HepG2 (cell line): ENCODE measurements around the gene AHSA1. TPM values are rescaled to one million over a fixed set of nuclear protein-coding genes. Genes with fewer than 3 reads are reported as not detected.
A peak's percentile ranks its signal among the peaks of the same experiment; 100 is the strongest.

Experiments
- ARNT ChIP-seq: fragments of 450-650 bp; IDR thresholded peaks from 2 replicates; pipeline ENCODE4 v1.6.1; 2017
- CEBPG ChIP-seq: IDR thresholded peaks from 2 replicates; pipeline ENCODE4 v1.6.1; 2016
- ELF4 ChIP-seq: sonication (generic); formaldehyde crosslinking; IDR thresholded peaks from 2 replicates; pipeline ENCODE4 v1.5.0; 2020; ENCODE audit warnings: missing genetic modification reagents, mild to moderate bottlenecking, moderate library complexity, borderline replicate concordance
- GZF1 ChIP-seq: sonication (generic); formaldehyde crosslinking; IDR thresholded peaks from 2 replicates; pipeline ENCODE4 v1.5.1; 2020; ENCODE audit warnings: mild to moderate bottlenecking, missing genetic modification reagents
- HNF4G ChIP-seq, 2 experiments: sonication (generic) in 1 of 2; formaldehyde crosslinking in 1 of 2; IDR thresholded peaks; 2 replicates each; pipeline versions ENCODE4 v1.4.0 to v1.6.1; 2011 to 2020; ENCODE audit warnings: borderline replicate concordance in 2 of 2, low read depth in 2 of 2, mild to moderate bottlenecking in 2 of 2, low read length in 1 of 2, missing genetic modification reagents in 1 of 2, moderate library complexity in 1 of 2
- KAT2B ChIP-seq: fragments of 150-350 bp; IDR thresholded peaks from 2 replicates; pipeline ENCODE4 v1.6.1; 2014; ENCODE audit warnings: low read depth, low read length, borderline replicate concordance
- KAT7 ChIP-seq: IDR thresholded peaks from 2 replicates; pipeline ENCODE4 v1.6.1; 2018; ENCODE audit warnings: borderline replicate concordance, missing compliant biosample characterization
- KDM2A ChIP-seq: sonication (generic); formaldehyde crosslinking; IDR thresholded peaks from 2 replicates; pipeline ENCODE4 v1.4.0; 2020; ENCODE audit warnings: low read depth, missing genetic modification reagents, borderline replicate concordance
- MEF2D ChIP-seq: sonication (generic); formaldehyde crosslinking; IDR thresholded peaks from 2 replicates; pipeline ENCODE4 v1.5.1; 2020; ENCODE audit warnings: mild to moderate bottlenecking, missing genetic modification reagents
- PAWR ChIP-seq: sonication (generic); formaldehyde crosslinking; IDR thresholded peaks from 2 replicates; pipeline ENCODE4 v1.4.0; 2020; ENCODE audit warnings: missing genetic modification reagents, mild to moderate bottlenecking, borderline replicate concordance
- POGZ ChIP-seq: sonication (generic); formaldehyde crosslinking; IDR thresholded peaks from 2 replicates; pipeline ENCODE4 v1.4.0; 2020; ENCODE audit warnings: mild to moderate bottlenecking, missing genetic modification reagents
- SAP130 ChIP-seq: IDR thresholded peaks from 2 replicates; pipeline ENCODE4 v1.6.1; 2016; ENCODE audit warnings: low read depth
- ZFY ChIP-seq: sonication (generic); formaldehyde crosslinking; IDR thresholded peaks from 2 replicates; pipeline ENCODE4 v1.4.0; 2020; ENCODE audit warnings: missing genetic modification reagents
- ZNF296 ChIP-seq: sonication (generic); formaldehyde crosslinking; conservative IDR thresholded peaks from 2 replicates; pipeline ENCODE4 v1.5.0; 2020; ENCODE audit warnings: mild to moderate bottlenecking, missing genetic modification reagents
- ZNF556 ChIP-seq: sonication (generic); formaldehyde crosslinking; IDR thresholded peaks from 2 replicates; pipeline ENCODE4 v1.4.0; 2020; ENCODE audit warnings: mild to moderate bottlenecking, missing genetic modification reagents, borderline replicate concordance
- ZNF788 ChIP-seq: sonication (generic); formaldehyde crosslinking; IDR thresholded peaks from 2 replicates; pipeline ENCODE4 v1.5.0; 2020; ENCODE audit warnings: mild to moderate bottlenecking, missing genetic modification reagents, borderline replicate concordance
- polyA plus RNA-seq, 8 experiments: library from polyadenylated mRNA; depleted of rRNA in 3 of 8; stranded (reverse) in 7 of 8; unstranded in 1 of 8; fragments of >200 nt; fragmentation: Illumina TruSeq in 4 of 8; extraction: Trizol in 4 of 8; gene quantifications; 2 replicates each; pipeline versions ENCODE4 v1.2.1 to v1.2.3, GENCODE V29; 2011 to 2016; ENCODE audit warnings: low read depth in 4 of 8, missing spikeins in 1 of 8, mixed read lengths in 1 of 8; ENCODE audit not compliant: insufficient read depth in 1 of 8
- total RNA-seq, 5 experiments: library from RNA; depleted of rRNA; stranded (reverse); fragments of >200 nt; fragmentation: Illumina TruSeq; extraction: Trizol; gene quantifications; 2 replicates each; pipeline ENCODE4 v1.2.3, GENCODE V29; 2016; ENCODE audit warnings: low read depth in 1 of 5
- TF ChIP-seq, protein P1 (sequence below): sonication (generic); formaldehyde crosslinking; IDR thresholded peaks from 2 replicates; pipeline ENCODE4 v1.8.0; 2022; ENCODE audit warnings: missing genetic modification reagents, mild to moderate bottlenecking, inconsistent platforms, borderline replicate concordance
- TF ChIP-seq, protein P2 (sequence below): sonication (generic); formaldehyde crosslinking; IDR thresholded peaks from 2 replicates; pipeline ENCODE4 v1.5.0; 2020; ENCODE audit warnings: mild to moderate bottlenecking, missing genetic modification reagents
- TF ChIP-seq, protein P3 (sequence below): IDR thresholded peaks from 2 replicates; pipeline ENCODE4 v1.6.1; 2018; ENCODE audit warnings: missing genetic modification reagents, mild to moderate bottlenecking, missing compliant biosample characterization
- TF ChIP-seq, protein P4 (sequence below): sonication (generic); formaldehyde crosslinking; IDR thresholded peaks from 2 replicates; pipeline ENCODE4 v1.4.0; 2020; ENCODE audit warnings: mild to moderate bottlenecking, missing genetic modification reagents
- TF ChIP-seq, protein P5 (sequence below): sonication (generic); formaldehyde crosslinking; conservative IDR thresholded peaks from 2 replicates; pipeline ENCODE4 v1.8.1; 2023; ENCODE audit warnings: missing genetic modification reagents

AHSA1 gene
- total and polyA plus RNA-seq, 2 of the 13 experiments (the other 11 are each of a cell fraction or from before 2014, with no cell fraction given), result 113 to 241 TPM

DNA sequence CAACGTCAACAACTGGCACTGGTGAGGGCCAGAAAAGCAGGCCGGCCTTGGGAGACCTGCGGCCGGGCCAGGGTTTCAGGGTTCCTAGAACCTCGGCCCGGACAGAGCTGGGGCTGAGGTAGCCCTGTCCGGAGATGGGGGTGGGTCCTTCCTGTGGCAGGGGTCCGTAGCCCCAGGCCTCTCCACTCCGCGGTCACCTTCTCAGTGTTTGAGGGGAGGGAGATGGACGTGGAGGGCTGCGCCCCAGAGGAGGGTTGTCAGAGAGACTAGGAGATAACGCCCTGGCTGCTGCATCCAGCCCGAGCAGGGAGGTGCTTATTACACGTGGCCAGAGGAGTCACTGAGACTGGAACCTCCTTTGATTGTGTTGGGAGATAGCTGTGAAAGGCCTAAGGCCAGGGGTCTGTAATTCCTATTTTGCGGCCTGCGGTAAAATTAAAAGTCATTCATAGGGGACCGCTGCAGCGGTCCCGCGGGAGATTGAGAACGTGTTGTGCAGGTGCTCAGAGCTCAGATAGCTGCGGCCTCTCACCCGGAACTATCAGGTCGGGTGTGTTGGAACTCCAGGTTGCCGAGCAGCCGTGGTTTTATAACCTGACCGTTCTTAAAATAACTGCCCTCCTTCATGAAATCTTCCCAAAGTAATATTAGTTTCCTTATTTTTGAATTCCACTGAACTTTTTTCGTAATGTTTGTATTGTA, 507 bp downstream of the AHSA1 start (continued):
- TF ChIP-seq KAT7 (CRISPR knock-in tag) (peak; percentile 72; the same call in 1 of the 2 replicates), ZNF556 (CRISPR knock-in tag) (no peak), ARNT (no peak), ZFY (CRISPR knock-in tag) (peak; percentile 55), MEF2D (CRISPR knock-in tag) (no peak), ZNF788 (CRISPR knock-in tag) (peak; percentile 43; the same call in 1 of the 2 replicates), KAT2B (no peak), SAP130 (CRISPR knock-in tag) (0 out of 2 replicates have a peak, but pooled peaks have one; percentile 4), HNF4G (IDR thresholded peaks at IDR 0.05; ENCODE audit: borderline replicate concordance, low read depth, low read length) (no peak), HNF4G (CRISPR knock-in tag; IDR thresholded peaks at IDR 0.05; ENCODE audit: borderline replicate concordance, low read depth) (no peak), POGZ (CRISPR knock-in tag) (0 out of 2 replicates have a peak, but pooled peaks have one; percentile 4), GZF1 (CRISPR knock-in tag) (no peak), PAWR (no peak), ELF4 (CRISPR knock-in tag) (no peak), ZNF296 (CRISPR knock-in tag) (0 out of 2 replicates have a peak, but pooled peaks have one; percentile 44), CEBPG (CRISPR knock-in tag) (no peak), KDM2A (CRISPR knock-in tag) (peak; percentile 48; the same call in 1 of the 2 replicates)
- TF ChIP-seq, protein P1, sequence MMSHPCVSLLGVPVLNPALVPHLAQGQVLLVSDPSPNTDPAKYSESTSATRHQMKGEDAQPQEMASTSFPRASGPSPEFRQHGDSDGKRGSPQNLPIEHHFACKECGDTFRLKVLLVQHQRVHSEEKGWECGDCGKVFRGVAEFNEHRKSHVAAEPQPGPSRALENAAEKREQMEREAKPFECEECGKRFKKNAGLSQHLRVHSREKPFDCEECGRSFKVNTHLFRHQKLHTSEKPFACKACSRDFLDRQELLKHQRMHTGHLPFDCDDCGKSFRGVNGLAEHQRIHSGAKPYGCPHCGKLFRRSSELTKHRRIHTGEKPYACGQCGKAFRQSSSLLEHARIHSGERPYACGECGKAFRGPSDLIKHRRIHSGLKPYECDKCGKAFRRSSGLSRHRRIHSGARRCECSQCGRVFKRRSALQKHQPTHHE (CRISPR knock-in tag), result no peak
- TF ChIP-seq, protein P2, sequence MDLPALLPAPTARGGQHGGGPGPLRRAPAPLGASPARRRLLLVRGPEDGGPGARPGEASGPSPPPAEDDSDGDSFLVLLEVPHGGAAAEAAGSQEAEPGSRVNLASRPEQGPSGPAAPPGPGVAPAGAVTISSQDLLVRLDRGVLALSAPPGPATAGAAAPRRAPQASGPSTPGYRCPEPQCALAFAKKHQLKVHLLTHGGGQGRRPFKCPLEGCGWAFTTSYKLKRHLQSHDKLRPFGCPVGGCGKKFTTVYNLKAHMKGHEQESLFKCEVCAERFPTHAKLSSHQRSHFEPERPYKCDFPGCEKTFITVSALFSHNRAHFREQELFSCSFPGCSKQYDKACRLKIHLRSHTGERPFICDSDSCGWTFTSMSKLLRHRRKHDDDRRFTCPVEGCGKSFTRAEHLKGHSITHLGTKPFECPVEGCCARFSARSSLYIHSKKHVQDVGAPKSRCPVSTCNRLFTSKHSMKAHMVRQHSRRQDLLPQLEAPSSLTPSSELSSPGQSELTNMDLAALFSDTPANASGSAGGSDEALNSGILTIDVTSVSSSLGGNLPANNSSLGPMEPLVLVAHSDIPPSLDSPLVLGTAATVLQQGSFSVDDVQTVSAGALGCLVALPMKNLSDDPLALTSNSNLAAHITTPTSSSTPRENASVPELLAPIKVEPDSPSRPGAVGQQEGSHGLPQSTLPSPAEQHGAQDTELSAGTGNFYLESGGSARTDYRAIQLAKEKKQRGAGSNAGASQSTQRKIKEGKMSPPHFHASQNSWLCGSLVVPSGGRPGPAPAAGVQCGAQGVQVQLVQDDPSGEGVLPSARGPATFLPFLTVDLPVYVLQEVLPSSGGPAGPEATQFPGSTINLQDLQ (CRISPR knock-in tag), result no peak
- TF ChIP-seq, protein P3, sequence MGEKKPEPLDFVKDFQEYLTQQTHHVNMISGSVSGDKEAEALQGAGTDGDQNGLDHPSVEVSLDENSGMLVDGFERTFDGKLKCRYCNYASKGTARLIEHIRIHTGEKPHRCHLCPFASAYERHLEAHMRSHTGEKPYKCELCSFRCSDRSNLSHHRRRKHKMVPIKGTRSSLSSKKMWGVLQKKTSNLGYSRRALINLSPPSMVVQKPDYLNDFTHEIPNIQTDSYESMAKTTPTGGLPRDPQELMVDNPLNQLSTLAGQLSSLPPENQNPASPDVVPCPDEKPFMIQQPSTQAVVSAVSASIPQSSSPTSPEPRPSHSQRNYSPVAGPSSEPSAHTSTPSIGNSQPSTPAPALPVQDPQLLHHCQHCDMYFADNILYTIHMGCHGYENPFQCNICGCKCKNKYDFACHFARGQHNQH (CRISPR knock-in tag), result no peak
- TF ChIP-seq, protein P4, sequence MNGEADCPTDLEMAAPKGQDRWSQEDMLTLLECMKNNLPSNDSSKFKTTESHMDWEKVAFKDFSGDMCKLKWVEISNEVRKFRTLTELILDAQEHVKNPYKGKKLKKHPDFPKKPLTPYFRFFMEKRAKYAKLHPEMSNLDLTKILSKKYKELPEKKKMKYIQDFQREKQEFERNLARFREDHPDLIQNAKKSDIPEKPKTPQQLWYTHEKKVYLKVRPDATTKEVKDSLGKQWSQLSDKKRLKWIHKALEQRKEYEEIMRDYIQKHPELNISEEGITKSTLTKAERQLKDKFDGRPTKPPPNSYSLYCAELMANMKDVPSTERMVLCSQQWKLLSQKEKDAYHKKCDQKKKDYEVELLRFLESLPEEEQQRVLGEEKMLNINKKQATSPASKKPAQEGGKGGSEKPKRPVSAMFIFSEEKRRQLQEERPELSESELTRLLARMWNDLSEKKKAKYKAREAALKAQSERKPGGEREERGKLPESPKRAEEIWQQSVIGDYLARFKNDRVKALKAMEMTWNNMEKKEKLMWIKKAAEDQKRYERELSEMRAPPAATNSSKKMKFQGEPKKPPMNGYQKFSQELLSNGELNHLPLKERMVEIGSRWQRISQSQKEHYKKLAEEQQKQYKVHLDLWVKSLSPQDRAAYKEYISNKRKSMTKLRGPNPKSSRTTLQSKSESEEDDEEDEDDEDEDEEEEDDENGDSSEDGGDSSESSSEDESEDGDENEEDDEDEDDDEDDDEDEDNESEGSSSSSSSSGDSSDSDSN (CRISPR knock-in tag), result peak; percentile 72
- TF ChIP-seq, protein P5, sequence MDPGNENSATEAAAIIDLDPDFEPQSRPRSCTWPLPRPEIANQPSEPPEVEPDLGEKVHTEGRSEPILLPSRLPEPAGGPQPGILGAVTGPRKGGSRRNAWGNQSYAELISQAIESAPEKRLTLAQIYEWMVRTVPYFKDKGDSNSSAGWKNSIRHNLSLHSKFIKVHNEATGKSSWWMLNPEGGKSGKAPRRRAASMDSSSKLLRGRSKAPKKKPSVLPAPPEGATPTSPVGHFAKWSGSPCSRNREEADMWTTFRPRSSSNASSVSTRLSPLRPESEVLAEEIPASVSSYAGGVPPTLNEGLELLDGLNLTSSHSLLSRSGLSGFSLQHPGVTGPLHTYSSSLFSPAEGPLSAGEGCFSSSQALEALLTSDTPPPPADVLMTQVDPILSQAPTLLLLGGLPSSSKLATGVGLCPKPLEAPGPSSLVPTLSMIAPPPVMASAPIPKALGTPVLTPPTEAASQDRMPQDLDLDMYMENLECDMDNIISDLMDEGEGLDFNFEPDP (CRISPR knock-in tag), result no peak
